Naive thymus-derived CD8-positive, alpha-beta T cell (primary cell): Measurements from ENCODE around the gene ATP2B3. TPM values are rescaled to one million over a fixed set of nuclear protein-coding genes. Genes with fewer than 3 reads are reported as not detected.

Experiments used
- ATAC-seq, 2 donors: fragments of 150-1000 bp; cut with Tn5 transposase in 1 of 2; sonication (Bioruptor Pico), chemical (Tn5 transposase) in 1 of 2; 1 replicate in 1 of 2; 2 replicates in 1 of 2; pipeline ENCODE4 v1.10.0; 2021; ENCODE audit warnings: mild to moderate bottlenecking in 2 of 2, moderate library complexity in 2 of 2
- POLR2A ChIA-PET: fragments of 350-600 bp; sonication (Branson Sonifier 250); formaldehyde crosslinking; loops from one replicate; lab custom pipeline; 2021; ENCODE audit warnings: antibody characterized with exemption; lab: Charles Lee
- DNase-seq, 10 donors: peaks; one replicate each; pipeline versions ENCODE4 v3.0.0 to v3.0.0-alpha.2; 2020 to 2022
- H3K27ac Mint-ChIP-seq, 10 donors: one replicate each; pipeline ENCODE4 v1.8.0; 2020 to 2022; ENCODE audit warnings: mild to moderate bottlenecking in 10 of 10, mixed read lengths in 10 of 10, moderate library complexity in 4 of 10, inconsistent platforms in 1 of 10
- H3K27me3 Mint-ChIP-seq, 5 donors: one replicate each; pipeline ENCODE4 v1.8.0; 2021 to 2022; ENCODE audit warnings: mixed read lengths in 5 of 5
- H3K36me3 Mint-ChIP-seq, 3 donors: one replicate each; pipeline ENCODE4 v1.8.0; 2020 to 2022; ENCODE audit warnings: mixed read lengths in 3 of 3, mild to moderate bottlenecking in 2 of 3, inconsistent platforms in 1 of 3
- H3K4me1 Mint-ChIP-seq, 4 donors: one replicate each; pipeline ENCODE4 v1.8.0; 2021 to 2022; ENCODE audit warnings: mixed read lengths in 4 of 4
- H3K4me3 Mint-ChIP-seq, 10 donors: one replicate each; pipeline ENCODE4 v1.8.0; 2020 to 2022; ENCODE audit warnings: mild to moderate bottlenecking in 10 of 10, mixed read lengths in 10 of 10, moderate library complexity in 6 of 10, inconsistent platforms in 1 of 10
- H3K9me3 Mint-ChIP-seq, 9 donors: one replicate each; pipeline ENCODE4 v1.8.0; 2020 to 2022; ENCODE audit warnings: mixed read lengths in 9 of 9, mild to moderate bottlenecking in 3 of 9, inconsistent platforms in 1 of 9, moderate library complexity in 1 of 9
- polyA plus RNA-seq, 3 donors: library from polyadenylated mRNA; unstranded; fragments of 300-500 nt; fragmentation: Illumina TruSeq; gene quantifications; one replicate each; pipeline ENCODE4 v1.2.3, GENCODE V29; 2021
- total RNA-seq, 8 experiments: library from RNA in 2 of 8; stranded (reverse) in 2 of 8; gene quantifications; one replicate each; pipeline ENCODE4 v1.2.3 and lab custom pipeline; 2021 to 2026

The ATP2B3 gene
- total and polyA plus RNA-seq, 5 experiments from 2014 or later = not detected

- POLR2A ChIA-PET = no interaction called here
- H3K4me3 Mint-ChIP-seq = no peak overlapping the region
These were observed 90.9 kb downstream of the ATP2B3 start for GRCh38 chrX:153608376-153608775.

GRCh38 chrX:153608806-153609205 lies 91.4 kb downstream of the ATP2B3 start:
- POLR2A ChIA-PET = interaction anchor here (0.7 kb wide), 1 partner anchor 11 kb away, joined by 3 read pairs; no protein-coding TSS in a partner anchor
- Mint-ChIP-seq H3K4me1 (peaks cover 3 to 16% (median 8%) of the 10 kb centered on the region in 4 donors), H3K27ac (no peak overlapping the region), H3K27me3 (no peaks in the 10 kb centered on the region), H3K9me3 (peaks cover 0 to 2% (median 0%) of the 10 kb centered on the region in 9 donors), H3K36me3 (no peaks in the 10 kb centered on the region), H3K4me3 (peak overlapping the region in 1 of 10 donors; percentile 11)
- DNase-seq (no peak), ATAC-seq (no peak)

More at GRCh38 chrX:153608376-153608775, 90.9 kb downstream of the ATP2B3 start:
- Mint-ChIP-seq H3K27me3 (no peaks in the 10 kb centered on the region), H3K36me3 (no peaks in the 10 kb centered on the region), H3K9me3 (no peaks in the 10 kb centered on the region), H3K27ac (no peak overlapping the region), H3K4me1 (peaks cover 4 to 21% (median 12%) of the 10 kb centered on the region in 4 donors)
- ATAC-seq (no peak), DNase-seq (no peak)

- ATAC-seq (peak; percentile 89 to 93), DNase-seq (peak; percentile 62 to 86 (median 76))
- Mint-ChIP-seq H3K9me3 (peaks cover 0 to 2% (median 0%) of the 10 kb centered on the region in 9 donors), H3K27me3 (no peaks in the 10 kb centered on the region), H3K4me1 (peaks cover 6 to 17% (median 13%) of the 10 kb centered on the region in 4 donors), H3K36me3 (no peaks in the 10 kb centered on the region), H3K4me3 (peak overlapping the region; percentile 79 to 93 (median 86)), H3K27ac (peak overlapping the region in 9 of 10 donors; percentile 27 to 90 (median 80))
- POLR2A ChIA-PET = interaction anchor here (0.6 kb wide), 1 partner anchor 12 kb away, joined by 3 read pairs; no protein-coding TSS in a partner anchor
These were observed 92.7 kb downstream of the ATP2B3 start for GRCh38 chrX:153609917-153610835.

- no peaks in the 10 kb centered on the region for H3K36me3 Mint-ChIP-seq
- H3K9me3 Mint-ChIP-seq = peaks cover 0 to 2% (median 0%) of the 10 kb centered on the region in 9 donors
- no peaks in the 10 kb centered on the region for H3K27me3 Mint-ChIP-seq
- DNase-seq (no peak), ATAC-seq (no peak)
- POLR2A ChIA-PET = no interaction called here
- H3K4me1 Mint-ChIP-seq = peaks cover 7 to 19% (median 14%) of the 10 kb centered on the region in 4 donors
- H3K4me3 Mint-ChIP-seq = peak overlapping the region; percentile 79 to 93 (median 86)
- H3K27ac Mint-ChIP-seq = peak overlapping the region in 7 of 10 donors; percentile 21 to 86 (median 60)
These were observed 93.4 kb downstream of the ATP2B3 start for GRCh38 chrX:153610836-153611213.

GRCh38 chrX:153611298-153612095 lies 94.1 kb downstream of the ATP2B3 start:
- H3K27ac Mint-ChIP-seq = peak overlapping the region in 3 of 10 donors; percentile 24 to 63 (median 56)
- ATAC-seq (no peak), DNase-seq (no peak)
- POLR2A ChIA-PET = no interaction called here
- H3K27me3 Mint-ChIP-seq = no peaks in the 10 kb centered on the region
- H3K9me3 Mint-ChIP-seq = peaks cover 0 to 2% (median 0%) of the 10 kb centered on the region in 9 donors
- H3K4me1 Mint-ChIP-seq = peaks cover 7 to 19% (median 14%) of the 10 kb centered on the region in 4 donors
- no peaks in the 10 kb centered on the region for H3K36me3 Mint-ChIP-seq
- peak overlapping the region in 5 of 10 donors; percentile 19 to 86 (median 52) for H3K4me3 Mint-ChIP-seq

- no peaks in the 10 kb centered on the region for H3K36me3 Mint-ChIP-seq
- no peaks in the 10 kb centered on the region for H3K27me3 Mint-ChIP-seq
- H3K4me3 Mint-ChIP-seq = peak overlapping the region in 2 of 10 donors; percentile 50 to 58
- H3K27ac Mint-ChIP-seq = no peak overlapping the region
- H3K4me1 Mint-ChIP-seq = peaks cover 7 to 19% (median 14%) of the 10 kb centered on the region in 4 donors
- peaks cover 0 to 2% (median 0%) of the 10 kb centered on the region in 9 donors for H3K9me3 Mint-ChIP-seq
- POLR2A ChIA-PET = no interaction called here
- ATAC-seq (no peak), DNase-seq (no peak)
These were observed 95.0 kb downstream of the ATP2B3 start for GRCh38 chrX:153612413-153612812.

- DNase-seq (peak in 2 of 10 donors; percentile 46 to 49), ATAC-seq (peak in 1 of 2 donors; percentile 66)
- peaks cover 6 to 16% (median 10%) of the 10 kb centered on the region in 4 donors for H3K4me1 Mint-ChIP-seq
- peak overlapping the region in 7 of 10 donors; percentile 0 to 60 (median 33) for H3K4me3 Mint-ChIP-seq
- no peaks in the 10 kb centered on the region for H3K27me3 Mint-ChIP-seq
- no peaks in the 10 kb centered on the region for H3K36me3 Mint-ChIP-seq
- POLR2A ChIA-PET = no interaction called here
- H3K9me3 Mint-ChIP-seq = peaks cover 0 to 2% (median 0%) of the 10 kb centered on the region in 9 donors
- peak overlapping the region in 9 of 10 donors; percentile 43 to 89 (median 74) for H3K27ac Mint-ChIP-seq
These were observed 97.4 kb downstream of the ATP2B3 start for GRCh38 chrX:153614818-153615217.

- no peak overlapping the region for H3K27ac Mint-ChIP-seq
- POLR2A ChIA-PET = no interaction called here
- ATAC-seq = no peak
- no peak for DNase-seq
- no peaks in the 10 kb centered on the region for H3K4me1 Mint-ChIP-seq
- no peaks in the 10 kb centered on the region for H3K27me3 Mint-ChIP-seq
- H3K4me3 Mint-ChIP-seq = no peak overlapping the region
- H3K9me3 Mint-ChIP-seq = no peaks in the 10 kb centered on the region
- no peaks in the 10 kb centered on the region for H3K36me3 Mint-ChIP-seq
These were observed 103.1 kb downstream of the ATP2B3 start for GRCh38 chrX:153620576-153620975.

GRCh38 chrX:153621949-153622598 lies 104.6 kb downstream of the ATP2B3 start:
- no peak for ATAC-seq
- peak in 1 of 10 donors; percentile 6 for DNase-seq
- H3K9me3 Mint-ChIP-seq = peaks cover 0 to 1% (median 0%) of the 10 kb centered on the region in 9 donors

GRCh38 chrX:153622661-153623309 lies 105.3 kb downstream of the ATP2B3 start:
- ATAC-seq = no peak
- peaks cover 0 to 3% (median 0%) of the 10 kb centered on the region in 9 donors for H3K9me3 Mint-ChIP-seq
- H3K4me3 Mint-ChIP-seq = no peak overlapping the region
- DNase-seq = no peak
- no peaks in the 10 kb centered on the region for H3K36me3 Mint-ChIP-seq
- H3K27me3 Mint-ChIP-seq = no peaks in the 10 kb centered on the region
- POLR2A ChIA-PET = interaction anchor here (0.6 kb wide), 1 partner anchor 11 kb away, joined by 3 read pairs; no protein-coding TSS in a partner anchor
- no peaks in the 10 kb centered on the region for H3K4me1 Mint-ChIP-seq
- no peak overlapping the region for H3K27ac Mint-ChIP-seq

More at GRCh38 chrX:153621949-153622598, 104.6 kb downstream of the ATP2B3 start:
- no peaks in the 10 kb centered on the region for H3K4me1 Mint-ChIP-seq
- no peak overlapping the region for H3K4me3 Mint-ChIP-seq
- H3K36me3 Mint-ChIP-seq = no peaks in the 10 kb centered on the region
- POLR2A ChIA-PET = no interaction called here
- H3K27ac Mint-ChIP-seq = no peak overlapping the region
- no peaks in the 10 kb centered on the region for H3K27me3 Mint-ChIP-seq

GRCh38 chrX:153623310-153624029 lies 106.0 kb downstream of the ATP2B3 start:
- Mint-ChIP-seq H3K36me3 (no peaks in the 10 kb centered on the region), H3K9me3 (peaks cover 0 to 3% (median 0%) of the 10 kb centered on the region in 9 donors), H3K27me3 (no peaks in the 10 kb centered on the region), H3K27ac (no peak overlapping the region), H3K4me3 (no peak overlapping the region), H3K4me1 (no peaks in the 10 kb centered on the region)
- ATAC-seq (no peak), DNase-seq (peak in 1 of 10 donors; percentile 47)
- POLR2A ChIA-PET = interaction anchor here (0.6 kb wide), 1 partner anchor 10 kb away, joined by 3 read pairs; no protein-coding TSS in a partner anchor
